ENCODE data around the gene MT1A.

DNA sequence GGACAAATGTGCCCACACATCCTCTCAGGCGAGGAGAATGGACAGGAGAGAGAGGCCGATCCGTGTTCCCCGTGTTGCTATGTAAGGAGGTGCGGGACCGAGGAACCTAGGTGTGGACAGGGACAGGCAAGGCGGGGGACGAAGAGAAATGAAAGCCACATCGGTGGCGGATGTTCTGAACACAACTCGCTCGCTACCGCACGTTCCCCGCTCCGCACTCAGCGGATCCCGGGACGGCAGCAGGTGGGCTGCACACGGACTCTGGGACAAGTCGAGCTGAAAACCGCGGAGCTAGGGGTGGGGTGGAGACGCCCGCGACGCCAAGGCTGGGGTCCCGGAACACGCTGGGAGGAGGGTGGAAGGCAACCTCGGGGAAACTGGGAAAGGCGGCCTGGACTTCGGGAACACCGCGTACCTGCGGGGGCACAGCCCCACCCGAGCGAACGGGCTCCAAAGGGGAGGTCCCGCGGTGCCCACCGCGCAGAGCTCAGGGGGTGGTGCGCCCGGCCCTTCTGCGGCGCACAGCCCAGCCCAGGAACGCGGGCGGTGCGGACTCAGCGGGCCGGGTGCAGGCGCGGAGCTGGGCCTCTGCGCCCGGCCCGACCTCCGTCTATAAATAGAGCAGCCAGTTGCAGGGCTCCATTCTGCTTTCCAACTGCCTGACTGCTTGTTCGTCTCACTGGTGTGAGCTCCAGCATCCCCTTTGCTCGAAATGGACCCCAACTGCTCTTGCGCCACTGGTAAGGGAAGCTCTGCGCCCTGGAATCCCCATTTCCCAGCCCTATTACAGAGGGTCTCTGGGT is 13.1 kb upstream of the MT1A start, which contains the start of gene MT1E:
- TF ChIP-seq EGR1 (IDR thresholded peaks at IDR 0.05; ENCODE audit: low read depth) = no peak
- TF ChIP-seq, protein P1, sequence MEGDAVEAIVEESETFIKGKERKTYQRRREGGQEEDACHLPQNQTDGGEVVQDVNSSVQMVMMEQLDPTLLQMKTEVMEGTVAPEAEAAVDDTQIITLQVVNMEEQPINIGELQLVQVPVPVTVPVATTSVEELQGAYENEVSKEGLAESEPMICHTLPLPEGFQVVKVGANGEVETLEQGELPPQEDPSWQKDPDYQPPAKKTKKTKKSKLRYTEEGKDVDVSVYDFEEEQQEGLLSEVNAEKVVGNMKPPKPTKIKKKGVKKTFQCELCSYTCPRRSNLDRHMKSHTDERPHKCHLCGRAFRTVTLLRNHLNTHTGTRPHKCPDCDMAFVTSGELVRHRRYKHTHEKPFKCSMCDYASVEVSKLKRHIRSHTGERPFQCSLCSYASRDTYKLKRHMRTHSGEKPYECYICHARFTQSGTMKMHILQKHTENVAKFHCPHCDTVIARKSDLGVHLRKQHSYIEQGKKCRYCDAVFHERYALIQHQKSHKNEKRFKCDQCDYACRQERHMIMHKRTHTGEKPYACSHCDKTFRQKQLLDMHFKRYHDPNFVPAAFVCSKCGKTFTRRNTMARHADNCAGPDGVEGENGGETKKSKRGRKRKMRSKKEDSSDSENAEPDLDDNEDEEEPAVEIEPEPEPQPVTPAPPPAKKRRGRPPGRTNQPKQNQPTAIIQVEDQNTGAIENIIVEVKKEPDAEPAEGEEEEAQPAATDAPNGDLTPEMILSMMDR (IDR thresholded peaks at IDR 0.05 in 2 of 3, conservative IDR thresholded peaks at IDR 0.05 in 1 of 3; ENCODE audit: borderline replicate concordance in 1 of 3, insufficient read depth in 1 of 3, low read depth in 2 of 3, low read length in 2 of 3) = no peak
- TF ChIP-seq, protein P2, sequence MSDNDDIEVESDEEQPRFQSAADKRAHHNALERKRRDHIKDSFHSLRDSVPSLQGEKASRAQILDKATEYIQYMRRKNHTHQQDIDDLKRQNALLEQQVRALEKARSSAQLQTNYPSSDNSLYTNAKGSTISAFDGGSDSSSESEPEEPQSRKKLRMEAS (IDR thresholded peaks at IDR 0.05) = peak; percentile 51; the same call in 1 of the 2 replicates

Measured in HCT116 (cell line).